DND-41 (cell line): ENCODE results near the gene AANAT.

Source experiments
- ATAC-seq: fragments of 200-7000 bp; cut with Tn5 transposase; 3 replicates; pipeline ENCODE4 v1.9.1; 2021; ENCODE audit warnings: low read depth; ENCODE audit not compliant: insufficient read depth
- DNase-seq: peaks from one replicate; pipeline ENCODE4 v3.0.0-alpha.2; 2020
- H2AFZ ChIP-seq: 2 replicates; pipeline ENCODE4 v1.6.0; 2012; ENCODE audit warnings: low read depth, low read length
- H3K27ac ChIP-seq: 2 replicates; pipeline ENCODE4 v1.5.1; 2012; ENCODE audit warnings: low read length, inconsistent platforms
- H3K27me3 ChIP-seq: fragments of 200-600 bp; sonication (generic); 2 replicates; pipeline ENCODE4 v1.6.0; 2012; ENCODE audit warnings: low read length, mild to moderate bottlenecking, inconsistent platforms; ENCODE audit not compliant: insufficient read depth, poor library complexity
- H3K36me3 ChIP-seq: 2 replicates; pipeline ENCODE4 v1.5.1; 2012; ENCODE audit warnings: low read length, inconsistent platforms; ENCODE audit not compliant: insufficient read depth
- H3K4me1 ChIP-seq: 2 replicates; pipeline ENCODE4 v1.5.1; 2012; ENCODE audit warnings: mild to moderate bottlenecking, low read length; ENCODE audit not compliant: insufficient read depth
- H3K4me2 ChIP-seq: 2 replicates; pipeline ENCODE4 v1.6.0; 2012; ENCODE audit warnings: mild to moderate bottlenecking, moderate library complexity, low read length, inconsistent platforms; ENCODE audit not compliant: insufficient read depth
- H3K4me3 ChIP-seq, 2 experiments: fragments of 200-600 bp in 1 of 2; shearing (Covaris generic) in 1 of 2; 2 replicates each; pipeline ENCODE4 v1.5.1; 2012 to 2016; ENCODE audit warnings: inconsistent platforms in 2 of 2, low read length in 2 of 2, mild to moderate bottlenecking in 2 of 2, low read depth in 1 of 2, moderate library complexity in 1 of 2
- H3K79me2 ChIP-seq: 2 replicates; pipeline ENCODE4 v1.6.0; 2012; ENCODE audit warnings: low read length, inconsistent platforms; ENCODE audit not compliant: insufficient read depth
- H3K9ac ChIP-seq: 2 replicates; pipeline ENCODE4 v1.6.0; 2012; ENCODE audit warnings: low read depth, mild to moderate bottlenecking, inconsistent platforms, low read length, moderate library complexity
- H3K9me3 ChIP-seq: 2 replicates; pipeline ENCODE4 v1.5.1; 2012; ENCODE audit warnings: low read length, moderate library complexity, mild to moderate bottlenecking, inconsistent platforms; ENCODE audit not compliant: insufficient read depth, severe bottlenecking
- H4K20me1 ChIP-seq: 2 replicates; pipeline ENCODE4 v1.6.0; 2012; ENCODE audit warnings: low read length; ENCODE audit not compliant: insufficient read depth
- CTCF ChIP-seq: IDR thresholded peaks from 2 replicates; pipeline ENCODE4 v1.5.1; 2012; ENCODE audit warnings: borderline replicate concordance, low read length, moderate library complexity, mild to moderate bottlenecking; ENCODE audit not compliant: poor library complexity, severe bottlenecking; ENCODE audit errors: extremely low read depth
- EZH2 ChIP-seq: IDR thresholded peaks from 3 replicates; pipeline ENCODE4 v1.6.1; 2012; ENCODE audit warnings: borderline replicate concordance, low read depth, mild to moderate bottlenecking, moderate library complexity, low read length, inconsistent platforms; ENCODE audit not compliant: severe bottlenecking

AANAT gene

GRCh38 chr17:76466775-76467130, 650 bp upstream of the AANAT start:
- Histone ChIP-seq H3K4me3 (no peak overlapping the region), H3K4me1 (no peaks in the 10 kb centered on the region), H3K27ac (no peak overlapping the region), H3K4me2 (no peak overlapping the region), H2AFZ (no peak overlapping the region), H3K79me2 (no peaks in the 10 kb centered on the region), H4K20me1 (no peaks in the 10 kb centered on the region; the same call in 1 of the 2 replicates), H3K27me3 (peaks cover 8% of the 10 kb centered on the region), H3K36me3 (no peaks in the 10 kb centered on the region), H3K9ac (no peak overlapping the region), H3K9me3 (no peaks in the 10 kb centered on the region)
- TF ChIP-seq EZH2 (no peak), CTCF (no peak)
- DNase-seq, result no peak
- ATAC-seq, result no peak

GRCh38 chr17:76467809-76468633, 618 bp downstream of the AANAT start:
- ATAC-seq, result no peak

GRCh38 chr17:76468634-76469010, 1.2 kb downstream of the AANAT start:
- no peak overlapping the region for H3K27ac ChIP-seq
- H4K20me1 ChIP-seq, result no peaks in the 10 kb centered on the region; the same call in 1 of the 2 replicates
- no peak overlapping the region for H2AFZ ChIP-seq
- TF ChIP-seq EZH2 (no peak), CTCF (no peak)
- no peaks in the 10 kb centered on the region for H3K4me1 ChIP-seq
- H3K27me3 ChIP-seq, result no peaks in the 10 kb centered on the region
- no peak overlapping the region for H3K4me2 ChIP-seq
- no peak overlapping the region for H3K9ac ChIP-seq
- no peaks in the 10 kb centered on the region for H3K9me3 ChIP-seq
- ATAC-seq (no peak), DNase-seq (no peak)
- H3K36me3 ChIP-seq, result no peaks in the 10 kb centered on the region
- no peaks in the 10 kb centered on the region for H3K79me2 ChIP-seq
- no peak overlapping the region for H3K4me3 ChIP-seq

More at GRCh38 chr17:76467809-76468633, 618 bp downstream of the AANAT start:
- Histone ChIP-seq H3K9ac (no peak overlapping the region), H3K4me1 (no peaks in the 10 kb centered on the region), H3K79me2 (no peaks in the 10 kb centered on the region), H3K4me2 (no peak overlapping the region), H2AFZ (no peak overlapping the region), H3K36me3 (no peaks in the 10 kb centered on the region), H3K9me3 (no peaks in the 10 kb centered on the region), H3K27me3 (no peaks in the 10 kb centered on the region), H3K4me3 (no peak overlapping the region), H4K20me1 (no peaks in the 10 kb centered on the region; the same call in 1 of the 2 replicates), H3K27ac (no peak overlapping the region)
- DNase-seq, result no peak
- no peak for TF ChIP-seq EZH2
- TF ChIP-seq CTCF, result no peak
